IMR-90 (cell line): ENCODE results near the gene GOLGA3. TPM values are rescaled to one million over a fixed set of nuclear protein-coding genes. Genes with fewer than 3 reads are reported as not detected.

Experiments used
- ATAC-seq: fragments of 200-7000 bp; cut with Tn5 transposase; 2 replicates; pipeline ENCODE4 v1.9.1; 2020; ENCODE audit warnings: low read depth, mild to moderate bottlenecking, moderate library complexity
- BruUV-seq: library from RNA; stranded (reverse); fragments of 400-500 nt; replicated peaks from 2 replicates; lab custom pipeline; 2021; lab: Mats Ljungman, UMichigan
- CTCF ChIA-PET: fragments of 300-600 bp; formaldehyde crosslinking; extraction: SDS; loops from one replicate; lab custom pipeline; 2021; ENCODE audit warnings: antibody characterized with exemption; lab: Yijun Ruan, JAX
- POLR2A ChIA-PET: fragments of 300-600 bp; sonication (Branson Sonifier 250); formaldehyde crosslinking; loops from one replicate; lab custom pipeline; 2022; ENCODE audit warnings: antibody characterized with exemption; ENCODE audit not compliant: unreplicated experiment; lab: Charles Lee
- DNase-seq: peaks from one replicate; pipeline ENCODE4 v3.0.0; 2013
- H2AFZ ChIP-seq: replicated peaks from 2 replicates; pipeline ENCODE3; 2013; ENCODE audit warnings: low read length, mild to moderate bottlenecking; ENCODE audit not compliant: poor library complexity
- H2AK5ac ChIP-seq: 2 replicates; pipeline ENCODE4 v1.6.1; 2013; ENCODE audit warnings: low read depth, low read length, inconsistent platforms
- H2AK9ac ChIP-seq: replicated peaks from 2 replicates; pipeline ENCODE3; 2013; ENCODE audit warnings: mild to moderate bottlenecking, low read depth, low read length, moderate library complexity; ENCODE audit not compliant: poor library complexity
- H2BK120ac ChIP-seq: 2 replicates; pipeline ENCODE4 v1.6.1; 2013; ENCODE audit warnings: low read depth, low read length, inconsistent platforms
- H2BK15ac ChIP-seq: 3 replicates; pipeline ENCODE4 v1.6.1; 2013; ENCODE audit warnings: low read depth, low read length, inconsistent platforms
- H2BK20ac ChIP-seq: 2 replicates; pipeline ENCODE4 v1.6.1; 2013; ENCODE audit warnings: low read depth, mild to moderate bottlenecking, inconsistent platforms, low read length, moderate library complexity
- H2BK5ac ChIP-seq: 2 replicates; pipeline ENCODE4 v1.6.1; 2013; ENCODE audit warnings: mild to moderate bottlenecking, low read depth, low read length, inconsistent platforms; ENCODE audit not compliant: poor library complexity, severe bottlenecking
- H3K14ac ChIP-seq: replicated peaks from 2 replicates; pipeline ENCODE4 v1.6.1; 2013; ENCODE audit warnings: low read depth, low read length, inconsistent platforms
- H3K18ac ChIP-seq: 2 replicates; pipeline ENCODE4 v1.6.1; 2013; ENCODE audit warnings: low read depth, low read length, control low read depth
- H3K23ac ChIP-seq: 2 replicates; pipeline ENCODE4 v1.6.1; 2013; ENCODE audit warnings: low read depth, low read length, inconsistent platforms
- H3K27ac ChIP-seq: 2 replicates; pipeline ENCODE4 v1.5.1; 2013; ENCODE audit warnings: mild to moderate bottlenecking, control low read depth, low read length; ENCODE audit not compliant: insufficient read depth
- H3K27me3 ChIP-seq: 2 replicates; pipeline ENCODE4 v1.6.1; 2013; ENCODE audit warnings: low read length; ENCODE audit not compliant: control insufficient read depth, insufficient read depth
- H3K36me3 ChIP-seq: 2 replicates; pipeline ENCODE4 v1.6.1; 2013; ENCODE audit warnings: low read length, mixed read lengths; ENCODE audit not compliant: control insufficient read depth, insufficient read depth
- H3K4ac ChIP-seq: 2 replicates; pipeline ENCODE4 v1.6.1; 2013; ENCODE audit warnings: low read depth, low read length, inconsistent platforms
- H3K4me1 ChIP-seq: 2 replicates; pipeline ENCODE4 v1.6.1; 2013; ENCODE audit warnings: low read length, mixed read lengths; ENCODE audit not compliant: control insufficient read depth, insufficient read depth
- H3K4me2 ChIP-seq: 2 replicates; pipeline ENCODE4 v1.6.1; 2013; ENCODE audit warnings: low read depth, mild to moderate bottlenecking, control low read depth, low read length, moderate library complexity
- H3K4me3 ChIP-seq: 2 replicates; pipeline ENCODE4 v1.5.1; 2013; ENCODE audit warnings: low read depth, mild to moderate bottlenecking, control low read depth, low read length, moderate library complexity; ENCODE audit not compliant: insufficient read depth
- H3K56ac ChIP-seq: 2 replicates; pipeline ENCODE4 v1.6.1; 2013; ENCODE audit warnings: low read length, inconsistent platforms; ENCODE audit not compliant: insufficient read depth; ENCODE audit errors: extremely low read depth
- H3K79me1 ChIP-seq, 2 experiments: 2 replicates each; pipeline ENCODE4 v1.6.1; 2013; ENCODE audit warnings: low read length in 2 of 2, inconsistent platforms in 1 of 2, low read depth in 1 of 2
- H3K9ac ChIP-seq: 2 replicates; pipeline ENCODE4 v1.6.1; 2013; ENCODE audit warnings: low read depth, low read length, control low read depth
- H3K9me1 ChIP-seq: 2 replicates; pipeline ENCODE4 v1.6.1; 2013; ENCODE audit warnings: low read length, inconsistent platforms; ENCODE audit not compliant: insufficient read depth
- H3K9me3 ChIP-seq: 2 replicates; pipeline ENCODE4 v1.6.1; 2013; ENCODE audit warnings: low read length; ENCODE audit not compliant: control insufficient read depth, insufficient read depth
- H4K20me1 ChIP-seq: 2 replicates; pipeline ENCODE4 v1.6.1; 2013; ENCODE audit warnings: low read length, inconsistent platforms; ENCODE audit not compliant: insufficient read depth
- H4K5ac ChIP-seq: 2 replicates; pipeline ENCODE4 v1.6.1; 2013; ENCODE audit warnings: mild to moderate bottlenecking, low read depth, low read length, control low read depth
- H4K8ac ChIP-seq, 2 experiments: 2 replicates each; pipeline ENCODE4 v1.6.1; 2013; ENCODE audit warnings: low read depth in 2 of 2, low read length in 2 of 2, control low read depth in 1 of 2, inconsistent platforms in 1 of 2
- H4K91ac ChIP-seq: 2 replicates; pipeline ENCODE4 v1.6.1; 2013; ENCODE audit warnings: low read depth, low read length, inconsistent platforms; ENCODE audit not compliant: insufficient read depth
- MAZ ChIP-seq: IDR thresholded peaks from 2 replicates; pipeline ENCODE4 v1.6.1; 2012; ENCODE audit warnings: low read depth, mild to moderate bottlenecking, low read length, improper control_type of control experiment, moderate library complexity, borderline replicate concordance
- POLR2A ChIP-seq: IDR thresholded peaks from 2 replicates; pipeline ENCODE4 v1.6.1; 2012; ENCODE audit warnings: mild to moderate bottlenecking, low read depth, low read length
- RAD21 ChIP-seq: IDR thresholded peaks from 2 replicates; pipeline ENCODE4 v1.6.1; 2012; ENCODE audit warnings: low read length, improper control_type of control experiment
- RFX5 ChIP-seq: IDR thresholded peaks from 2 replicates; pipeline ENCODE4 v1.8.0; 2012; ENCODE audit warnings: low read depth, mild to moderate bottlenecking, low read length, moderate library complexity
- WGBS, 2 experiments: methylation state at CpG; one replicate each; pipeline versions ENCODE4 v1.1.5 to v1.1.7; 2013; ENCODE audit warnings: missing lambda C conversion rate in 2 of 2; ENCODE audit not compliant: insufficient read length in 1 of 2; ENCODE audit errors: extremely low coverage in 2 of 2; 5-methylcytosine and 5-hydroxymethylcytosine counted together
- dilution Hi-C: fragments of 300-500 bp; cut with HindIII; formaldehyde crosslinking; loops from one replicate; pipeline ENCODE4 v1.14.3; 2018; ENCODE audit warnings: low sequenced_read_pairs; ENCODE audit not compliant: unreplicated experiment
- in situ Hi-C: fragments of 300-500 bp; cut with MboI; formaldehyde crosslinking; loops from 3 replicates; pipeline ENCODE4 v1.14.3; 2019; ENCODE audit warnings: low sequenced_read_pairs, inconsistent platforms, mixed read lengths
- intact Hi-C: fragments of 100-400 bp; cut with micrococcal nuclease; formaldehyde crosslinking; loops from 2 replicates; pipeline ENCODE4 v1.10.0; 2022
- polyA plus RNA-seq, 3 experiments: library from polyadenylated mRNA; depleted of rRNA; stranded (reverse); fragments of >200 nt; gene quantifications; 2 replicates each; pipeline ENCODE4 v1.2.3, GENCODE V29; 2012; ENCODE audit warnings: low replicate concordance in 1 of 3
- total RNA-seq: library from RNA; depleted of rRNA; stranded (reverse); fragments of >200 nt; gene quantifications from 2 replicates; pipeline ENCODE4 v1.2.3, GENCODE V29; 2012

Gene GOLGA3
- total and polyA plus RNA-seq, 2 of the 4 experiments (the other 2 are of a cell fraction) = 39.6 to 99.8 TPM

DNA sequence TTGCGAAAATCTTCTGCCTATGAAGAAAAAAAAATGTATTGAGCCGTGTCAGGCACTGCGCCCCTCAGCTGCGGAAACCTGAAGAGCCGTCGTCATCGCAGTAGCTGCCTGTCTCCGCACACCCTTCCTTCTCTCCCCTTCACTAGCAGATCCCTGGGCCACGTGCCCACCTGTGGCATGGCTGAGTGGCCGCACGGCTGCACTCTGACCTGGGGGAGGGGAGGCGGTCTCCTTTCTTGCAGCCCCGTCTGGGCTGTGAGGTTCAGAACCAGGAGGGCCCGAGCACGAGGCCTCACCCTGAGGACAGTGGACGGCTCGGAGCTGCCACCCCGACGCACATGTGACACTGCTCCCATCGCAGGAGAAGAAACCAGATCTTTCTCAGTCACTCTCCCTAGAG is 93.2 kb downstream of the GOLGA3 start:
- H3K9ac ChIP-seq = no peak overlapping the region
- H3K23ac ChIP-seq = no peak overlapping the region
- intact Hi-C loops (no loop called here), dilution Hi-C loops (no loop called here), in situ Hi-C loops (no loop called here)
- H2BK15ac ChIP-seq = no peak overlapping the region
- H3K9me3 ChIP-seq = no peaks in the 10 kb centered on the region
- no peaks in the 10 kb centered on the region for H3K9me1 ChIP-seq
- no peak overlapping the region for H3K4me2 ChIP-seq
- H3K27ac ChIP-seq = no peak overlapping the region
- H2BK20ac ChIP-seq = no peak overlapping the region
- H4K8ac ChIP-seq = no peak overlapping the region
- H3K56ac ChIP-seq = no peak overlapping the region
- H4K91ac ChIP-seq = no peak overlapping the region
- H4K5ac ChIP-seq = no peak overlapping the region
- H3K4ac ChIP-seq = no peak overlapping the region
- no peak overlapping the region for H2AK5ac ChIP-seq
- H3K27me3 ChIP-seq = no peaks in the 10 kb centered on the region
- ATAC-seq (no peak), DNase-seq (no peak)
- no peak overlapping the region for H2BK5ac ChIP-seq
- 87% methylated on average over 10 of the region's 20 CpGs; no CpG with 5 or more reads in 1 of the 2 experiments for WGBS, 2 experiments
- peaks cover 11 to 21% of the 10 kb centered on the region in 2 experiments for H3K79me1 ChIP-seq
- CTCF ChIA-PET = no interaction called here
- H3K4me3 ChIP-seq = no peak overlapping the region
- peak overlapping the region; percentile 37 for H2AK9ac ChIP-seq
- H3K14ac ChIP-seq = no peak overlapping the region
- no TSS peak for BruUV-seq
- peaks cover 26% of the 10 kb centered on the region for H4K20me1 ChIP-seq
- H2BK120ac ChIP-seq = no peak overlapping the region
- peak overlapping the region; percentile 49 for H2AFZ ChIP-seq
- POLR2A ChIA-PET = no interaction called here
- no peak overlapping the region for H3K18ac ChIP-seq
- H3K36me3 ChIP-seq = peaks cover 78% of the 10 kb centered on the region
- no peaks in the 10 kb centered on the region for H3K4me1 ChIP-seq
- no peak for TF ChIP-seq MAZ
- TF ChIP-seq RFX5 = no peak
- TF ChIP-seq POLR2A = no peak
- TF ChIP-seq RAD21 = no peak
